OCI-LY1 (cell line): ENCODE measurements around the gene DCTN5.

Experiments
- H2AFZ ChIP-seq: fragments of 200-600 bp; sonication (generic), shearing (Covaris generic); 2 replicates; pipeline ENCODE4 v1.6.0; 2014; ENCODE audit warnings: antibody characterized with exemption, mild to moderate bottlenecking, low read length
- H3F3A ChIP-seq: fragments of 200-600 bp; sonication (generic), shearing (Covaris generic); 2 replicates; pipeline ENCODE4 v1.6.0; 2014; ENCODE audit warnings: mild to moderate bottlenecking, antibody characterized with exemption, low read length, moderate library complexity; ENCODE audit not compliant: insufficient read depth
- H3K27ac ChIP-seq: fragments of 200-600 bp; sonication (generic); 2 replicates; pipeline ENCODE4 v1.5.1; 2014; ENCODE audit warnings: low read length, mixed run types, mild to moderate bottlenecking, low read depth; ENCODE audit not compliant: poor library complexity, severe bottlenecking
- H3K27me3 ChIP-seq: fragments of 200-600 bp; sonication (generic); 2 replicates; pipeline ENCODE4 v1.6.0; 2014; ENCODE audit warnings: antibody characterized with exemption, mild to moderate bottlenecking, low read length, moderate library complexity; ENCODE audit not compliant: insufficient read depth
- H3K36me3 ChIP-seq: fragments of 200-600 bp; sonication (generic); 2 replicates; pipeline ENCODE4 v1.6.1; 2014; ENCODE audit warnings: mild to moderate bottlenecking, antibody characterized with exemption, low read length, moderate library complexity, mixed read lengths; ENCODE audit not compliant: insufficient read depth
- H3K4me1 ChIP-seq: fragments of 200-600 bp; sonication (generic); 2 replicates; pipeline ENCODE4 v1.5.1; 2014; ENCODE audit warnings: mild to moderate bottlenecking, low read length, moderate library complexity; ENCODE audit not compliant: insufficient read depth, severe bottlenecking
- H3K4me2 ChIP-seq: fragments of 200-600 bp; sonication (generic), shearing (Covaris generic); 2 replicates; pipeline ENCODE4 v1.6.1; 2014; ENCODE audit warnings: low read length
- H3K4me3 ChIP-seq: fragments of 200-600 bp; sonication (generic); 2 replicates; pipeline ENCODE4 v1.5.1; 2014; ENCODE audit warnings: low read length, low read depth, mild to moderate bottlenecking, mixed read lengths; ENCODE audit not compliant: poor library complexity, severe bottlenecking
- H3K79me2 ChIP-seq: fragments of 200-600 bp; shearing (Covaris generic); 2 replicates; pipeline ENCODE4 v1.6.1; 2016; ENCODE audit warnings: mixed run types, low read length, mixed read lengths; ENCODE audit not compliant: insufficient read depth
- H3K9ac ChIP-seq: fragments of 200-600 bp; sonication (generic), shearing (Covaris generic); 2 replicates; pipeline ENCODE4 v1.6.1; 2014; ENCODE audit warnings: mild to moderate bottlenecking, low read length, mixed read lengths
- H3K9me2 ChIP-seq: fragments of 200-600 bp; sonication (generic), shearing (Covaris generic); 2 replicates; pipeline ENCODE4 v1.6.1; 2014; ENCODE audit warnings: low read depth, mild to moderate bottlenecking, low read length, mixed read lengths
- H3K9me3 ChIP-seq: fragments of 200-600 bp; shearing (Covaris generic); 2 replicates; pipeline ENCODE4 v1.6.1; 2014; ENCODE audit warnings: low read length, mixed read lengths
- H4K20me1 ChIP-seq: fragments of 200-600 bp; sonication (generic), shearing (Covaris generic); 2 replicates; pipeline ENCODE4 v1.6.0; 2016; ENCODE audit warnings: mild to moderate bottlenecking, low read length; ENCODE audit not compliant: insufficient read depth
- CTCF ChIP-seq: fragments of 200-600 bp; sonication (generic), shearing (Covaris generic); IDR thresholded peaks from 2 replicates; pipeline ENCODE4 v1.5.1; 2017; ENCODE audit warnings: mild to moderate bottlenecking, antibody characterized with exemption, low read length, moderate library complexity, mixed read lengths
- EZH2 ChIP-seq: fragments of 200-600 bp; sonication (generic), shearing (Covaris generic); IDR thresholded peaks from 2 replicates; pipeline ENCODE4 v1.8.0; 2017; ENCODE audit warnings: borderline replicate concordance, mixed run types, mild to moderate bottlenecking, antibody characterized with exemption, low read length, moderate library complexity, mixed read lengths

Gene DCTN5

GRCh38 chr16:23679274-23679985 lies 38.2 kb downstream of the DCTN5 start:
- H3K9me2 ChIP-seq = no peaks in the 10 kb centered on the region
- H3K27me3 ChIP-seq = no peaks in the 10 kb centered on the region
- H3K36me3 ChIP-seq = peaks cover 51% of the 10 kb centered on the region
- no peaks in the 10 kb centered on the region for H4K20me1 ChIP-seq
- peak overlapping the region; percentile 98 for H3K4me2 ChIP-seq
- peak overlapping the region; percentile 76 for H3K4me3 ChIP-seq
- peak overlapping the region; percentile 54 for H3K27ac ChIP-seq
- H3F3A ChIP-seq = no peaks in the 10 kb centered on the region
- no peaks in the 10 kb centered on the region for H3K9me3 ChIP-seq
- H3K79me2 ChIP-seq = peaks cover 29% of the 10 kb centered on the region
- H3K4me1 ChIP-seq = peaks cover 27% of the 10 kb centered on the region
- peak overlapping the region; percentile 83 for H3K9ac ChIP-seq
- TF ChIP-seq EZH2 (no peak), CTCF (no peak)
- H2AFZ ChIP-seq = no peak overlapping the region

- Histone ChIP-seq H2AFZ (no peak overlapping the region), H3K9me2 (no peaks in the 10 kb centered on the region), H3K79me2 (peaks cover 29% of the 10 kb centered on the region), H3F3A (no peaks in the 10 kb centered on the region), H3K9me3 (no peaks in the 10 kb centered on the region), H4K20me1 (no peaks in the 10 kb centered on the region), H3K27ac (peak overlapping the region; percentile 54), H3K4me1 (peaks cover 27% of the 10 kb centered on the region), H3K4me2 (peak overlapping the region; percentile 98), H3K4me3 (peak overlapping the region; percentile 76), H3K27me3 (no peaks in the 10 kb centered on the region), H3K9ac (peak overlapping the region; percentile 83), H3K36me3 (peaks cover 56% of the 10 kb centered on the region)
- TF ChIP-seq CTCF = no peak
- no peak for TF ChIP-seq EZH2
These were observed 38.7 kb downstream of the DCTN5 start for GRCh38 chr16:23679986-23680336.

DNA sequence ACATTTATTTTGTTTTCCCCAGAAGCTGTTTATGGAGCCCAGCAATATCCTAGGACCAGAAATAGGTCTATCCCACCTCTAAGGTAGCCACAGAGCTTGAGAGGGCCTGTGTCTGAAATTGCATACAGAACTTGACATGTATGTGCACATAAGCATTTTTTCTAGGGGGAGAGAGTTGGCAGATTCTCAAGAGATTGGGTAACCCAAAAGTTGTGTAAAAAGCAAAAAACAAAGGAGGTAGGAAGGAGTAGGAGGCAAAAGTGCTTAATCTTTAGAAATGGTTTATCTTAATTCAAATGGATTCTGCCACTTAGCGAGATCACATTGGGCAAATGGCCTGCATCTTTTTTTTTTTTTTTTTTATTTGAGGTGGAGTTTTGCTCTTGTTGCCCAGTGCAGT lies 40.9 kb downstream of the DCTN5 start:
- no peaks in the 10 kb centered on the region for H3K9me3 ChIP-seq
- H3K9me2 ChIP-seq = no peaks in the 10 kb centered on the region
- H2AFZ ChIP-seq = no peak overlapping the region
- no peak overlapping the region for H3K4me3 ChIP-seq
- peaks cover 78% of the 10 kb centered on the region for H3K36me3 ChIP-seq
- no peak overlapping the region for H3K9ac ChIP-seq
- peaks cover 29% of the 10 kb centered on the region for H3K79me2 ChIP-seq
- no peak overlapping the region for H3K27ac ChIP-seq
- TF ChIP-seq EZH2 (no peak), CTCF (no peak)
- H3F3A ChIP-seq = no peaks in the 10 kb centered on the region
- H3K4me1 ChIP-seq = peaks cover 27% of the 10 kb centered on the region
- H3K4me2 ChIP-seq = 0 out of 2 replicates have a peak overlapping the region, but pooled peaks have one; percentile 12
- H3K27me3 ChIP-seq = no peaks in the 10 kb centered on the region
- no peaks in the 10 kb centered on the region for H4K20me1 ChIP-seq
